ENCODE data around the gene AQP12B. TPM values are rescaled to one million over a fixed set of nuclear protein-coding genes. Genes with fewer than 3 reads are reported as not detected.

The AQP12B gene
- total and polyA plus RNA-seq, 4 donors = not detected

DNA sequence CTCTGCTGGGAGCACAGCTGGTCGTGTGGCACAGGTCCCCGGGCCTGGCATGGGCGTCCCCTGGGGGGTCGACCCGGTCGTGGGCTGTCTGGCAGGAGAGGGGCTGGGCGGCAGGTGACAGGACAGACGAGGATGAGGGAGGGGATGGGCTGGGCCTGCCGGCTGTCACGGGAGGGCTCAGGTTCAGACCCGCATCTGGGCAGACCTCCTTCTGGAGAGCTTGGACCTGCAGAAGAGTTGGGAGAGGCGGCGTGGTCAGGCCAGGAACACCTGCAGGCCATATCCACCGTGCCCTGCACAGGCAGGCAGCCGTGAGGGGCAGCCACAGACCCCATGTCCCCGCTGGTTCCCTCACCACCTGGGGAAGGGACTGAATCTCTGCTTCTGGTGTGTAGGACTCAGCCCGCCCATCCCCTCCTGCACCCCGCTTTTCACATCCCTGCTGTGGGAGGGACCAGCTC is 34.5 kb upstream of the AQP12B start:
- no peak overlapping the region for H3K4me3 ChIP-seq (ENCODE audit: low read depth in 1 of 3, low read length in 3 of 3)
- H3K9me3 ChIP-seq (ENCODE audit: control insufficient read depth in 4 of 4, low read length in 3 of 4) = no peaks in the 10 kb centered on the region
- TF ChIP-seq TAF1 (conservative IDR thresholded peaks at IDR 0.05) (no peak), ATF3 (IDR thresholded peaks at IDR 0.05) (no peak), NR2F2 (IDR thresholded peaks at IDR 0.05) (no peak), RAD21 (IDR thresholded peaks at IDR 0.05) (no peak), ZBTB33 (IDR thresholded peaks at IDR 0.05) (no peak), YY1 (IDR thresholded peaks at IDR 0.05) (no peak), HNF4A (conservative IDR thresholded peaks at IDR 0.05) (no peak)
- H3K27ac ChIP-seq (ENCODE audit: low read depth in 1 of 2, low read length in 2 of 2) = no peak overlapping the region
- DNase-seq (ENCODE audit: low spot score) = no peak
- H3K36me3 ChIP-seq (ENCODE audit: control insufficient read depth in 4 of 4, insufficient read depth in 3 of 4, low read depth in 1 of 4, low read length in 3 of 4) = no peaks in the 10 kb centered on the region
- no peak overlapping the region for H3K9ac ChIP-seq (ENCODE audit: low read depth in 1 of 2, low read length in 2 of 2)
- 88% methylated on average over 18 of the region's 18 CpGs for WGBS
- H3K4me1 ChIP-seq (ENCODE audit: control insufficient read depth in 4 of 4, insufficient read depth in 4 of 4, low read length in 3 of 4) = no peaks in the 10 kb centered on the region
- no peaks in the 10 kb centered on the region for H3K27me3 ChIP-seq (ENCODE audit: control insufficient read depth in 4 of 4, insufficient read depth in 4 of 4, low read length in 3 of 4)

DNA sequence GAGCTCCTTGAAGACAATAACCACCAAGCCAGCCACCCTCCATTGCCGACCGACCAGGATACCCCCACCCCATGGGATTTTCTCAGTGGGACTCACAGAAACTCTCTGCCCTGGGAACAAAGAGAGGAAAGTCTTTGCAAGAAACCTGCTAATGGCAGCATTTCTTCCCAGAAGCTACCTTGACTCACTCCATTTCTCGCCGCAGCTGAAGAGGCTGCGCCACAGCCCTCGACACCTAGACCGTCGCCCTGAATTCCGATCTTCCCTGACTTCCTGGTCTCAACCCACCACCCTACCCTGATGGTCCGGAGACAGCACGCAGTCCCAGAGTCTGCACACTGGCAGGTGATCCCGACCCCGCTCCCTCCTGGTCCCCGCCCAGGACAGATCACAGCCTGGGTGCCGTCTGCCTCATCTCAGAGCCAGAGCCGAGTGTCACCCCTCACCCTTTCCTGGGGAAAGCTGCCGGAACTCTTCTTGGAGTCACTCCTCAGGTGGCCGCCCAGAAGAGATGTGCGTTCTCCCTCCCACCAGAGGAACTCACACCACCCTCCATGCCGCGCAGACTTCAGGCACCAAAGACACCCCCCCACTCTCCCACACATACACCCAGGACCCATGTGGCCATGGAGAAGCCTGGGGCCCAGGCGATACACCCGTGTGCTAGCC is 33.6 kb upstream of the AQP12B start:
- WGBS = 93% methylated on average over 23 of the region's 23 CpGs
- no peak for DNase-seq (ENCODE audit: low spot score)
- no peak overlapping the region for H3K27ac ChIP-seq (ENCODE audit: low read depth in 1 of 2, low read length in 2 of 2)

More for the DNA sequence above, 33.6 kb upstream of the AQP12B start:
- H3K9ac ChIP-seq (ENCODE audit: low read depth in 1 of 2, low read length in 2 of 2) = no peak overlapping the region
- no peaks in the 10 kb centered on the region for H3K4me1 ChIP-seq (ENCODE audit: control insufficient read depth in 4 of 4, insufficient read depth in 4 of 4, low read length in 3 of 4)
- H3K36me3 ChIP-seq (ENCODE audit: control insufficient read depth in 4 of 4, insufficient read depth in 3 of 4, low read depth in 1 of 4, low read length in 3 of 4) = no peaks in the 10 kb centered on the region
- H3K4me3 ChIP-seq (ENCODE audit: low read depth in 1 of 3, low read length in 3 of 3) = no peak overlapping the region
- TF ChIP-seq ATF3 (IDR thresholded peaks at IDR 0.05) = no peak
- TF ChIP-seq REST (IDR thresholded peaks at IDR 0.05) = no peak
- TF ChIP-seq RXRA (IDR thresholded peaks at IDR 0.05) = no peak
- TF ChIP-seq SP1 (IDR thresholded peaks at IDR 0.05) = no peak
- TF ChIP-seq CTCF (IDR thresholded peaks at IDR 0.05; ENCODE audit: low read depth, low read length, missing input control) = no peak
- TF ChIP-seq ZBTB33 (IDR thresholded peaks at IDR 0.05) = no peak
- no peak for TF ChIP-seq GABPA (IDR thresholded peaks at IDR 0.05 in 1 of 2, conservative IDR thresholded peaks at IDR 0.05 in 1 of 2)
- no peak for TF ChIP-seq EGR1 (IDR thresholded peaks at IDR 0.05; ENCODE audit: low read depth in 2 of 2)
- no peak for TF ChIP-seq FOXA2 (IDR thresholded peaks at IDR 0.05)
- no peak for TF ChIP-seq NR2F2 (IDR thresholded peaks at IDR 0.05)
- TF ChIP-seq HNF4G (IDR thresholded peaks at IDR 0.05) = no peak
- TF ChIP-seq FOXA1 (IDR thresholded peaks at IDR 0.05) = no peak
- TF ChIP-seq TAF1 (conservative IDR thresholded peaks at IDR 0.05) = no peak
- TF ChIP-seq YY1 (IDR thresholded peaks at IDR 0.05) = no peak
- no peaks in the 10 kb centered on the region for H3K9me3 ChIP-seq (ENCODE audit: control insufficient read depth in 4 of 4, low read length in 3 of 4)
- no peaks in the 10 kb centered on the region for H3K27me3 ChIP-seq (ENCODE audit: control insufficient read depth in 4 of 4, insufficient read depth in 4 of 4, low read length in 3 of 4)

Data from liver (tissue), 9 donors.